HepG2 (cell line): ENCODE results near the gene NUDT3. TPM values are rescaled to one million over a fixed set of nuclear protein-coding genes. Genes with fewer than 3 reads are reported as not detected.
A peak's percentile ranks its signal among the peaks of the same experiment; 100 is the strongest.

Experiments used
- BATF2 ChIP-seq: sonication (generic); formaldehyde crosslinking; IDR thresholded peaks from 2 replicates; pipeline ENCODE4 v1.8.0; 2022; ENCODE audit warnings: mild to moderate bottlenecking, missing genetic modification reagents, moderate library complexity
- CC2D1A ChIP-seq: sonication (generic); formaldehyde crosslinking; IDR thresholded peaks from 2 replicates; pipeline ENCODE4 v1.8.1; 2023; ENCODE audit warnings: mild to moderate bottlenecking, missing genetic modification reagents
- CSRNP1 ChIP-seq: sonication (generic); formaldehyde crosslinking; IDR thresholded peaks from 2 replicates; pipeline ENCODE4 v1.8.1; 2023; ENCODE audit warnings: mild to moderate bottlenecking, missing genetic modification reagents
- CSRNP2 ChIP-seq: sonication (generic); formaldehyde crosslinking; conservative IDR thresholded peaks from 2 replicates; pipeline ENCODE4 v1.8.0; 2022; ENCODE audit warnings: low read depth, missing genetic modification reagents
- ELF3 ChIP-seq: IDR thresholded peaks from 2 replicates; pipeline ENCODE4 v1.6.1; 2016; ENCODE audit warnings: missing genetic modification reagents, missing compliant biosample characterization
- FOXK2 ChIP-seq: fragments of 450-650 bp; IDR thresholded peaks from 2 replicates; pipeline ENCODE4 v1.6.1; 2016
- HNRNPL ChIP-seq: fragments of 200-400 bp; formaldehyde crosslinking; IDR thresholded peaks from 2 replicates; pipeline ENCODE4 v1.6.1; 2017; ENCODE audit warnings: mild to moderate bottlenecking, low read depth, low read length
- MBD4 ChIP-seq: IDR thresholded peaks from 2 replicates; pipeline ENCODE4 v1.6.1; 2012; ENCODE audit warnings: low read length, inconsistent platforms, borderline replicate concordance
- MYC ChIP-seq: sonication (generic); formaldehyde crosslinking; IDR thresholded peaks from 2 replicates; pipeline ENCODE4 v1.9.0; 2021; ENCODE audit warnings: missing genetic modification reagents, borderline replicate concordance
- RCOR2 ChIP-seq: IDR thresholded peaks from 2 replicates; pipeline ENCODE4 v1.6.1; 2016; ENCODE audit warnings: missing biosample characterization, missing genetic modification reagents
- SMYD3 ChIP-seq: sonication (generic); formaldehyde crosslinking; IDR thresholded peaks from 2 replicates; pipeline ENCODE4 v1.8.1; 2023; ENCODE audit warnings: mild to moderate bottlenecking, missing genetic modification reagents
- ZHX2 ChIP-seq, 2 experiments: sonication (generic) in 1 of 2; formaldehyde crosslinking in 1 of 2; IDR thresholded peaks; 2 replicates each; pipeline versions ENCODE4 v1.6.1 to v1.9.0; 2014 to 2022; ENCODE audit warnings: antibody characterized with exemption in 1 of 2, borderline replicate concordance in 1 of 2, inconsistent platforms in 1 of 2, low read depth in 1 of 2, missing genetic modification reagents in 1 of 2
- ZNF101 ChIP-seq: sonication (generic); formaldehyde crosslinking; IDR thresholded peaks from 2 replicates; pipeline ENCODE4 v1.4.0; 2020; ENCODE audit warnings: mild to moderate bottlenecking, low read depth, missing genetic modification reagents, borderline replicate concordance
- ZNF30 ChIP-seq: sonication (generic); formaldehyde crosslinking; IDR thresholded peaks from 2 replicates; pipeline ENCODE4 v1.5.0; 2020; ENCODE audit warnings: mild to moderate bottlenecking, missing genetic modification reagents
- ZNF569 ChIP-seq: sonication (generic); formaldehyde crosslinking; IDR thresholded peaks from 2 replicates; pipeline ENCODE4 v1.5.0; 2020; ENCODE audit warnings: mild to moderate bottlenecking, missing genetic modification reagents, moderate library complexity, borderline replicate concordance
- ZNF740 ChIP-seq: sonication (generic); formaldehyde crosslinking; IDR thresholded peaks from 2 replicates; pipeline ENCODE4 v1.4.0; 2020; ENCODE audit warnings: missing genetic modification reagents
- polyA plus RNA-seq, 8 experiments: library from polyadenylated mRNA; depleted of rRNA in 3 of 8; stranded (reverse) in 7 of 8; unstranded in 1 of 8; fragments of >200 nt; fragmentation: Illumina TruSeq in 4 of 8; extraction: Trizol in 4 of 8; gene quantifications; 2 replicates each; pipeline versions ENCODE4 v1.2.1 to v1.2.3, GENCODE V29; 2011 to 2016; ENCODE audit warnings: low read depth in 4 of 8, missing spikeins in 1 of 8, mixed read lengths in 1 of 8; ENCODE audit not compliant: insufficient read depth in 1 of 8
- total RNA-seq, 5 experiments: library from RNA; depleted of rRNA; stranded (reverse); fragments of >200 nt; fragmentation: Illumina TruSeq; extraction: Trizol; gene quantifications; 2 replicates each; pipeline ENCODE4 v1.2.3, GENCODE V29; 2016; ENCODE audit warnings: low read depth in 1 of 5

NUDT3 gene
- total and polyA plus RNA-seq, 2 of the 13 experiments (the other 11 are each of a cell fraction or from before 2014, with no cell fraction given), result 20.2 to 20.6 TPM

- no peak for TF ChIP-seq ZNF30 (CRISPR knock-in tag)
- TF ChIP-seq FOXK2, result no peak
- no peak for TF ChIP-seq SMYD3 (CRISPR knock-in tag)
- TF ChIP-seq MBD4, result no peak
- TF ChIP-seq RCOR2 (CRISPR knock-in tag), result no peak
- no peak for TF ChIP-seq CC2D1A (CRISPR knock-in tag)
- no peak for TF ChIP-seq ZNF101 (CRISPR knock-in tag)
- TF ChIP-seq HNRNPL, result no peak
- peak; percentile 9; the same call in 1 of the 2 replicates for TF ChIP-seq MYC
- TF ChIP-seq CSRNP2 (CRISPR knock-in tag), result no peak
- TF ChIP-seq ZNF569, result no peak
- TF ChIP-seq CSRNP1, result peak; percentile 32; the same call in 1 of the 2 replicates
- TF ChIP-seq ELF3 (CRISPR knock-in tag), result no peak
- TF ChIP-seq ZHX2 (IDR thresholded peaks at IDR 0.05; ENCODE audit: low read depth), result no peak
- no peak for TF ChIP-seq ZHX2 (CRISPR knock-in tag; IDR thresholded peaks at IDR 0.05; ENCODE audit: borderline replicate concordance)
- TF ChIP-seq BATF2 (CRISPR knock-in tag), result no peak
- no peak for TF ChIP-seq ZNF740
Observed at GRCh38 chr6:34236443-34237315, 155.8 kb downstream of the NUDT3 start, which contains the start of gene HMGA1 (continued).
